Stimulated activated naive CD4-positive, alpha-beta T cell (primary cell): ENCODE data around the gene SMARCA2.
A peak's percentile ranks its signal among the peaks of the same experiment; 100 is the strongest.

Source experiments
- DNase-seq, 6 experiments: peaks; one replicate each; lab custom pipeline; 2025; lab: John Stamatoyannopoulos, UW

Gene SMARCA2

DNA sequence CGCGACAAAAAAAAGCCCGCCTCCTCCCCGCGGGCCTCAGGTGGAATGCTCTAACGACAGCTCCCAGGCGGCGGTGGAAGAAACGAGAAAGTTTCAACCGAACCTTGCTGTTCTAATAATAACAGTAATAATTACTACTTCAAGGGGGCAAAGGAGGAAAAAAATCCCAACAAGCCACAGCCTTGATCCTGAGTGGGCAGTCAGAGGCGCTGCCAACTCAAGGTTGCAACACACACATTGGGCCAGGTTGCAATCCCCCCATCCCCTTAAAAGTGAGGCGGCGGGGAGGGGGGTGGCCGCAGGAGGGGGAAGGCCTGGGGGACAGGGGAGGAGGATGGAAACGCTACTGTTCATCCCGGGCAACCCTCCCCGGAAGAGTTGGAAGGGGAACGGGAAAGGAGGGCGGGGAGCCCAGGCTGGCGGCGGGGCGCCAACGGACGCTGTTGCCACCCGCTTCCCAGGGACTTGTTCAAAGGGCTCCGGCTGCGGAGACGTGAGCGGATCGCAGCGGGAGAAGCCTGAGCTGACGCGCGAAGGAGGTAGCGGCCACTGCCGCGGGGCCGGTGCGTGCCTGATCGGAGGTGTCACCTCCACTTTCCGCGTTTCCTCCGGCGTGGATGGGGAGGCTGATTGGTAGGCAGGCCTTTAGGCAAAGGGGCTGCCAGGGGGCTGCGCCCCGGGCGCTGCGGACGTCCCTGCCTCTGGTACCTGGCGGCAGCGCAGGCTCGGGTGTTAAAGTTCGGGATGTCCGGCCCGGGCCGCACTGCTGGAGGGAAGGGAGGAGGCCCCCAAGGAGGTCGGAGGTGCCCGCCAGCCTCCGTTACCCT, 647 bp downstream of the SMARCA2 start:
- peak; percentile 38 to 69 (median 57) for DNase-seq

DNA sequence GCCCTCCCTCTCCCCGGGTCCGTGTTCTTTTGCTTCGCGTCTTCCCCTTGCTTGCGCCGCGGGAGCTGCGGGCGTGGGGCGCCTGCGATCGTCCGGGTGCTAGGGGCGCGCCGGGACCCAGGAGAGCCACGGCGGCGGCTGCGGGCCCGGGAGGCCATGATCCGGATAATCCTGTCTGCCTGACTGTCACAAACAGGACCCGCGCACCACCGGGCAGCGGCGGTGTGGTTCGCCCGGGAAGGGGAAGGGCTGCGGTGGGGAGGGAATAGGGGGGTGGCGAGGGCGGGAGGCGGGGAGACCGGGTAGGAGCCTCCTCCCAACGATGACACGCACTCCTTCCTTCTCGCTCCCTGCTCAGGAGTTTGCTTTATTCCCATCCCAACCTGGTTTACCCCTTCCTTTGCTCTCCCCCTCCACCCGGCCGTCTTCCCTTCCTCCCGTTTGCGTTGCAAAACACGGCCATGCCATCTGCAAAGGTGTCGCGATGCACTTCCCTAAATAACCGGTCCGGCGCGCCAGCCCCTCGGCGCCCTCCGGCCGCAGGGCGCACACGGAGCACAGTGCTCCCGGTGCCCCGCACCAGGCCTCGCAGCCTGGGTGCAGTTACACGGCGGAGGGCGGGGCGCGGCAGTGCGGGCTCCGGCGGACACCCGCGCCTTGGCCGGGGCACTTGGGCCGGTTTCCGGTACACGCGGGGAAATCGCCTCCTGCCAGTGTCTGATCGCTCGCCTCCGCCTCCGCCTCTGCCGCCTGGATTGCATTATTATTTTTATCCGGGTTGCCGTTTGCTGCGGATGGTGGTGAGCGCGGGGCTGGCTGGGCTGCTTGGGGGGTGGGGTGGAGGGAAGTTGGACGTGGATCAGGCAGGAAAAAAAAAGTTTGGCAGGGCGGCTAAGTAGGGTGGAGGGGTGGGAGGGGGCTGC, 1.5 kb downstream of the SMARCA2 start:
- DNase-seq, result peak; percentile 39 to 69 (median 60)

DNA sequence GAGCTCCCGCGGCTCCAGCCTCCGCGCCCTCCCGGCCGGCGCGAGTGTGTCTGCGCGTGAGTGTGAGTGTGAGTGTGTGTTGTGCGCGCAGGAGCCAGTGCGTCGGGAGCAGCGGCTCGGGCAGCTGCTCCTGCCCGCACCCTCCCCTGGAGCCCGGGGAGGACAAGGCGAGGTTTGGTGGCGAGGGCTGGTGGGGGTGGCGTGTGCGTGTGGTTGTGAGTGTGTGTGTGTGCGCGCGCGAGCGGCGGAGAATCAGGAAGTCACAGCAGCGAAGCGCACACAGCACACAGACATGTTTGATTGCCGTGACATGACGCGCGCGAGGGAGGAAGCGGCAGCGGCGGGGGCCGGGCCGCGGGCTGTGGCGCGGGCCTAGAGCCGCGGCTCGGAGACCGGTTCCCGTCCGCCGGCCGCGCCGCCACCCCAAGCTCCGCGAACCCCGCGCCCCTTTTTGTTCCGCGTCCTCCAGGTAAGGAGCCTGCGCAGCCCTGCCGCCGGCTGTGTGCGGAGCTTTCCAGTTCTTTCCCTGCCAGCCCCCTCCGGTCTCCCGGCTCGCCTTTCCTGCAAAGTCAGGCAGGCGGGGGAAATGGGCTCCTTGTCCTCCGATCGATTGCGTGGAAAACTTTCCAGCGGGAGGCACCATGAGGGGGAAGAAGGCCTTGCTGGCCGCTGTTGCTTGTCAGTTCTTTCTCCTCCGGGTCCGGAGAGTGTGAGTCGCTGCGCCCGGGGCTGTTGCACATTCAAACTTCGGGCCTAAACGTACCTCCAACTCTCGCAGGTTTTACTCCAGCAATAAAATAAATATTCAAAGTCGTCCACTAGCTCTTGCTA, 2.4 kb downstream of the SMARCA2 start:
- DNase-seq, result peak; percentile 65 to 88 (median 81)

DNA sequence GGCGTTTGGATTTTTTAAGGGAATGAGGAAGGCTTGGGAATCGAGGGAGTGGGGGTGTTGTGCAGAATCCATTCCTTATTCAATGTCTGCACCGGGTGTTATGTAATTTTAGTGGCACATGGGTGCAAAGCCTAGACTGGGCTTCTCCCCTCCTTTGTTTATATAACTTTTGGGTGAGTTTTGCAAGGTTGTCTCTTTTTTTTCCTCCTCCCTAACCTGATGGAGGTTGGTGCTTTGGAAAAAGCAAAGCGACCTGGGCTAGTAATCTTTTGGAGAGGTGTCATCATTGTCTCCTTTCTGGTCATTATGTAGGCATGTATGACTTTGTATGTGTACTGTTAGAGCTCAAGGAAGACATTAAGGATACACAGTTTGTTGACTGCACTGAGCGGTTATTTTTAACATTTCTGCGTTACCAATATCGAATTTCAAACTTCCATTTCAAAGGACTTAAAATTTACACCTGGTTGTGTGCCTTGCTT, 3.1 kb downstream of the SMARCA2 start:
- peak in 1 of 6 experiments; percentile 57 for DNase-seq

DNA sequence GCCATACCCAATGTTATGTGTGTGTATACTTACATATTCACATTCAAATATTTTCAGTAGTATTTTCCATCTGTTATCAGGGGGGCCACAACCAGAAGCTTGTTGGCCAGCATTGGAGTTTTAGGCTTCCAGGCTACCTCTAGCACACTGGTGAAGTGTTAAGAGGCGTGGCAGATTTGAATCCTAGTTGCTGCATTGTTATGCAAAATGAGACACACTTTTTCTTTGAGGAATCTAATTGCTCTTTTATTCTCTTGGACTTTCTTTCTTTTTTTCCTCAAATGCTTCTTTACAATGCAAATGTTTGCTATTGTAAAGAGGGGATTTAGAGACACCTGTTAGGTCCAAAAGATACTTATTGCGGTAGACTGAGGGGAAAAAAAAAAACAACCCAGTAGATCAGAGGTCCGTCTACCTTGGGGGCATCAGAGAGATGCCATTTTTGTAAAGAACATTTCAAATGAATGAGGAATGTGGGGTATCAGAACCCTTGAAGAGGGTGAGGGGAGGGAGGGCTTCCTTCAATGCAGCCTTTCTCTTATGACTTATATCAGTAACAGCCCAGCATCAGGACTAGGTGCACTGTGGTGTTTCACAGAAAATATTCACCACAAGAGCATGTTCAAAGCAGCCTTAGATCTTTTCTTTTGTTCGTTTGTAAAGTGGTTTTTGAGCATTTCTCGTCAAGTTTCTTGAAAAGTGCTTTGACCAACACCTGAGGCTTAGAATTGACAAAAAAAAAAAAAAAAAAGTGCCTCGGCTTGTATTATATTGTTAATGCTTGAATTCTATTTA, 3.8 kb downstream of the SMARCA2 start:
- DNase-seq, result peak in 3 of 6 experiments; percentile 61 to 70 (median 69)

DNA sequence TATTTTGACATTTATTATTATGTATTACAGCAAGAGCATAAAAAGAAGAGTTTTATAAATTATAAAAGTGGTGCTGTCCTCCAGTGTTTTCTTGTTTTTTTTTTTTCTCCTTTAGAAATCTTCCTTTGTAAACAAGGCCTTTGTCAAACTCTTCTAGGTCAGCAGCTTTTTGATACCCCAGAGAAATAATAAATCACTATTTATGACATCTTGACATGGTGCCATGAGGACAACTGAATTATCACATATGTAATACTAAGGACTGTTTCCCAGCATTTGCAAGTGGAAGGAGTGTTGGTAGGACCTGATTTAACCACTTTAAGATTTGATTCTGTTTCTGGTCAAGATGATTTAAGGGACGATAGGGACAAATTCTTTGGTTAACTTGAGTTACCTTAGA, 4.6 kb downstream of the SMARCA2 start:
- no peak for DNase-seq

DNA sequence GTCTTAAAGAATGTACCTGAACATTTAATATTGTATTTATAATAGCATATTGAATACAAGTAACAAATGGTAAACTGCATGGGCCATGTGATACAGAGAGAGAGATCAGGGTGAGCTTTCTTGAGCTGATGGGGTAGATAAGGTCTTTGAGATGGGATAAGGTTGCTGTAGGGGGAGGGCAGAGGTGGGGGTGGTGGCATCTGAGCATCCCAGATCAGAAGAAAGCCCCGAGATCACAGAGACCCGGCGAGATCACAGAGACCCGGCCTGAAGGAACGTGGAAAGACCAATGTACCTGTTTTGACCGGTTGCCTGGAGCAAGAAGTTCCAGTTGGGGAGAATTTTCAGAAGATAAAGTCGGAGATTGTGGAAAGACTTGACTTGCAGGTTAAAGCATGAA, 6.6 kb downstream of the SMARCA2 start:
- DNase-seq, result peak in 1 of 6 experiments; percentile 10

DNA sequence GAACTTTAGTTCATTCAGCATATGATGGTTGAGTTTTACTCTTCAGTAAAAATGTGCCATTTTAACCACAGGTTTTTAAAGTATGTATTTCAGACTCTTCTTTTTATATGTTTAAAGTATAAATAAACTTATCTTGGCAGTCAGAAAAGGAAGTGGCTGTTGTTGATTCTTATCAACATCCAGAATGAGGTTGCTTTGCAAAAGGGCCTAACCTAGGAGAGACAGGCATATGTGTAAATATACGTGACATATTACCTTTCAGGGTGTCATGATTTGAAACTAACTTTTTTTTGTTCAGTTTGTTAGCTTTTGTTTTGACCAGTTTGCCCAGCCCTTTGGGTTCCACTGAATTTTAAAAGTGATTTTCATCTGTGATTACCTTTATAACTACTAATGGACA, 7.4 kb downstream of the SMARCA2 start:
- DNase-seq, result peak in 3 of 6 experiments; percentile 24 to 43 (median 40)

DNA sequence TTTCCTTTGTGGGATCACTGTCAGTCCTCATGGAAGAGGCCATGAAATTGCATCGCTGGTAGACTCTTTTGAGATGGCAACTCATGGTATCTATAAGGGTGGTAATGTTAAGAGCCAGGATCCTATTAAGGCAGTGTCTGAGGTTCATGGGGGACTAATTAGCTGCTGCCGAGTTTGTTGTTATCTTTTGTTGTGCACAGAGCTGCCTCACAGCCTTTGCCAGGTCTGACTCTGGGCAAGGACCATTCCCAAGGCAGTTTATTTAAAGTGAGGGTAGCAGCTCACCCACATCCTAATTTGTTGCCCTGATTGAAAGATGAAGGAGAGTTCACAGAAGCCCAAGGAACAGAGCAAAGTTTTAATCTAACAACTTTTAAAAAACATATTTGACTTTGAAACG, 7.9 kb downstream of the SMARCA2 start:
- DNase-seq, result no peak

DNA sequence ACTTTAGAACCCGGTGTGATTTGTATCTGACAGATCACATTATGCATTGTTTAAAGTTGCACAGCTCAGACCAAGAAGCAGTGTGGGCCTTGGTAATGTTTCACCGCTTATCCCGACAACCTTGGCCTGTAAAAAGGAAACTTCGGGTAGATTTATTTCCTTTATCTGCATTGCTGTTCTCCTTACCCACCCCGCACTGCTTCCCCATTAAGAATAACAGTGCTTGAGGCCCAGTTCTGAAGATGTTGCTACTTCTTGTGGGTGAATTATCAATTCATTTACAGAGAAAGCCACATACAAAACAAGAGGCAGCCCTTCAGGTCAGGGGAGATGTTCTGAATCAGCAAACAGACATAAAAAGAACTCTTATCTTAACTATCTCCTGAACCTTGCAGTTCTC, 8.4 kb downstream of the SMARCA2 start:
- DNase-seq, result no peak

DNA sequence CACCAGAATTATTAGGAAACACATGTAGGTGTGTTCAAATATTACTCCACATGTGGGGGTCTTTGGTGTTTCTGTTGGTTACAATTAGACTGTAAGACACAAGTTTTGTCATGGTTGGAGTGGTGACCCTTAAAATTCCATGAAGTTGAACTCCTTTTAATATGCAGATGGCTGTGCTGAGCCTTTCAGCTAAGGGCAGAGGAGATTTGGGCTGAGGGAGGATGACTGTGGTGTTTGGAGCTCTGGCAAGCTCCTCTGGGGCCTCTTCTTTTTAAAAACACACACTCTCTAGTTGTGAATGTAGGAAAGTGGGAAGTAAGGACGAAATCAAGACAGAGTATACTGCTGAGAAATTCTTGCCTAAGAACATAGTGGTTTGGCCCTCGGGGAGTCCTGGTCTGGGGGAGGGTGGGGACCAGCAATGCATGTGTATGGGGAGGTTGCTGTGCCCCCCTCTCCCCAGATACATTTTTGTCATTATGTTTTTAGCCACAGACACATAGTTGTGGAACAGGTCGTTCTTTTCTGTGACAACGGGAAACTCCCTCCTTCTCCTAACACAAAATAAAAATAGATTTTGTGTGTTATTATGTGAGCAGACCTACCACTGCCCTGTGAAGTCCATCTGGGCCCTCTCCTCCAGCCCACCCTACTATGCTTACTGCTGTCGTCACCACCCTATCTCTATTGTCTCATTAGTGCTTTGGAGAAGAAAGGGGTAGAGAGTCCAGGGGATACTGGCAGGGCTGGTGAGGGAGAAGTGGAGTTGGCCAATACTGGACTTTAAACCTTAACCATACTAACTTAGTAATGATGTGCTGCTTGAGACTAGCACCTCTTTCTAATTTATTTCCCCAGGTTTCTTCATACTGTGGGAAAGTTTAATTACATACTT, 10.0 kb downstream of the SMARCA2 start:
- no peak for DNase-seq

DNA sequence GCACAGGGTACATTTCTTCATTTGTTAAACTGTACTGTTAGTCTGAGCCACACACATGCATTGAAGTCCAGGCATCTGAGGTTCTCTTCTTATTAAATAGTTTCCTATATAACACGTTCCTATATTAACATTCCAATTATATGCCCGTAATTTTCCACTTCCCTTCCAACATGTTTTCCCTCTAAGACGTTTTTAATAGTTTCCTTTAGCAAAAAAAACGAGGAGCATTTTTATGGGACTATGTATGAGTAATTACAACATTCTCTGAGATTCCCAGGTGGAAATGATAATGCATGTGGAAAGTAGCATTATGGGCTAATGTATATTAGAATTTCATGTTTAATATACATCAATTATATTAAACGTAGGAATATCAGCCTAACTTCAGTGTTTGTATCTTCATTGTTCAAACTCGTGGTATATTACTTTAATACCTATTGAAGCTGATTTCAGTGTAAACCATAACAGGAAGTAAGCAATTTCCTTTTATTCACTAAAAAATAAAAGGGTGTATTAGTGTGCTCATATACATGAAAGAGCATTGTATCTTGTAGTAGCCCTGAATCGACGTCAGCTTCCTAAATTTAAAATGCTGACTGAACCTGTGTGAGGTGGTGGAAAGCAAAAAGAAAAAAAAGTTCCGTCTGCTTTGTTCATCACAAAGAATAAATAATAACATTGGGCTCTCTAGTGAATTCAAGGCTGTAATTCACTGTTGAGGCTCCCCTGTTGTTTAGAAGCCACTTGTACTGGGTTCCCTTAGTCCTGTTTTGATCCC, 11.3 kb downstream of the SMARCA2 start:
- peak in 1 of 6 experiments; percentile 30 for DNase-seq

DNA sequence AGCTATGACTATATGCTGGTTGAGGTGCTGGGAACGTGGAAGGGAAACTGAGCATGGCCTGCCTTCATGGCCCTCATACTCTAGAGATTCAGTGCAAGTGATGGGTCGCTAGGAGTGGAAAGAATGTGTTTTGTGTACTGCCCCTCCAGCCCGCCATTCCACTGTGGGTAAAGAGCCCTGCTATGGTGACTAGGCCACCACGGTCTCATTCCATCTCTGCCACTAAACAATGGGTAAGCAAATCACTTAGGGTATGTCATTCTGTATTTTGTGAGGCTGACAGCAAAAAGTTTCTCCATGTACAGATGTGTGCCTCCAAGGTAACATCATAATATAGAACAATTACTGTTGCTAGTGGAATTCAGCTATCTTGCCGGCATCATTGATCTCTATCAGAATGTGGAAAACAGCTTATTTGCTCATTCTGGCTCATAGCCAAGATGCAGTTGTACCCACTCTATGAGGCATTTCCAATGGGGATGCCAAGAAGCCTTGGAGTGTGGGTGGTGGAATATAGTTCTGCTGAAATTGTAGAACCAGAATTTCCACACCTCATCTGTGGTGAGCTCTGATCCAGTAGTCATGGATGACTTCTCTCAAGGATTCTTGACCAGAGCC, 12.5 kb downstream of the SMARCA2 start:
- DNase-seq, result no peak

DNA sequence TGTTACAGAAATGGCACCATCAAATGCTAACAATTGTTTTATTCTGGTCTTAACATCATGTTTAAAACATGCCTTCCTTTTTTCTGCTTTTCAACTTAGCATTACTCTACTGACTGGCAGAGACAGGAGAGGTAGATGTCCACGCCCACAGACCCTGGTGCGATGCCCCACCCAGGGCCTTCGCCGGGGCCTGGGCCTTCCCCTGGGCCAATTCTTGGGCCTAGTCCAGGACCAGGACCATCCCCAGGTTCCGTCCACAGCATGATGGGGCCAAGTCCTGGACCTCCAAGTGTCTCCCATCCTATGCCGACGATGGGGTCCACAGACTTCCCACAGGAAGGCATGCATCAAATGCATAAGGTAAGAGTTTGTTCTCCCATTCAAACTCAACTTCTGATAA, 13.7 kb downstream of the SMARCA2 start:
- DNase-seq, result no peak

DNA sequence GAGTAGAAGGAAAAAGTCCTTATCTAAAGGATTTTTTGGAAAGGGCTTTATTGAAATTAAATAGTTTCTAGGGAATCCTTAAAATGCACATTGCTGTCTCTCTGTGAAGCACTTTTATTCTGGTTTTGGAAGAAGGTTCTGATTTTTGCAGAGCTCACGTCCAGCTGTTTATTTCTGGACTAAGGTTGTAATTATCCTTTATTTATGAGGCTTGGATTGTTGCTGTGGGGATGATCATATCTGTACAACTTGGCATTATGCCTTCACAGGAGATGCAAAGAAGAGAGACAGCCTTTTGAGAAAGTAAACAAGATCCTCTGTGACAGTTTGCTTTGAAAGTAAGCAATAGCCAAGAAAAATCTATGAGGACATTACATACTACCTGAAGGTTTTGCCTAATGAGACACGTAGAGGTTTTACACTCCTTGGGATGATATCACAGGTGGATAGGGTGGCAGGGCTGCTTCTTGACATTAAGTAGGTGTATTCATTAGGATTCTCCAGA, 14.6 kb downstream of the SMARCA2 start:
- no peak for DNase-seq

DNA sequence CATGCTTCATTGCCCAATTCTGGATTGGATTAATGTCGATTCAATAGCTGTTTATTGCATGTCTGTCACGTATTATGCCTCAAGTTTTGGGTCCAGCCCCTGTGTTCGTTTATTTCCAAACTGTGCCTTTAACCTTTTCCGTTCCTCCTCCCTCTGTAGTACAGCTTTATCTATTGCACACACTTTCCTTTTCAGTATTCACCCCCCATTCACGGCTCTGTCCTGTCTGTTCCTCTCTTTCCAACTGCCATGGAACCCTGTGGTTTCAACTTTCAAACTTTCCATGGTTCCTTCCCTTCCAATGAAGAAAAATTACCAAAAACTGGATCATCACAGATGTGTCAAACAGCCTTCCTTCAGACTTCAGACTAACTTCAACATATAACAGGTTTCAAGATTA, 17.1 kb downstream of the SMARCA2 start:
- no peak for DNase-seq

DNA sequence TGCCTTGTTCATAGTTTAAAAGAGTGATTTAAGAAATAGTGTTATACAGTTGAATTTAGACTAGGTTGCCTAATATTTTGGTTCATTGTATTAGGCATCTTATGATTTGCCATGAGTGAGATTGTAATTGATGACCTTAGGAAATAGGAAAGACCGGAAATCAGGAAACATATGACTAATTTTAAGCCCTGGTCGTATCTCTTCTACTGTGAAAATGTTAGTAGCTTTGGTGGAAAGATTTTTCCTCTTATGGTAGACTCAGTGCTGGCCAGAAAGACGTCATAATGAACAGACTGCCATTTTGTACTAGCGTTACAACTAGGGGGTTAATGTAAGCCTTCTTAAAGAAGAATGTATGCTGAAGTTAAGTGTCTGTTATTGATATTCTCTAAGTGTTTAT, 21.7 kb downstream of the SMARCA2 start:
- no peak for DNase-seq
